ENCODE results near the gene USP53. TPM values are rescaled to one million over a fixed set of nuclear protein-coding genes. Genes with fewer than 3 reads are reported as not detected.

Gene USP53
- total RNA-seq, 2 donors from 2014 or later = 33.9 to 41.8 TPM

DNA sequence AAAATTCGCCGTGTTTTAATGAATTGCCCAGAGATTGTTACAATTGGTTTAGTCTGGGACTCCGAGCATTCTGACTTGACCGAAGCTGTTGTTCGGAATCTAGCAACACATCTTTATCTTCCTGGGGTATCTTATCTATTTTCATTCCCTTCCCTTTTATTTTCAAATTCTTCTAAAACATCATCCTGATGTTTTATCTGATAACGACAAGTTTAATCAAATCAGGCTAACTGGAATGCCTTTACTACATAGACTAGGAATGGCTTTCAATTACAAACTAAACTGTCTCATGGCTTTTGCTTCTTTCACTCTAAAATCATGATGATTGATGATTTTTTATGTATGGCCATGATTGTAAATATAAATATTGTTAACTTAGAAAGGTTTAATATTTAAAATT lies 48.0 kb downstream of the USP53 start:
- no peak for DNase-seq (ENCODE audit: low spot score)
- no peak overlapping the region for H3K4me3 ChIP-seq
- H3K4me1 ChIP-seq (replicated peaks) = no peaks in the 10 kb centered on the region
- H3K36me3 ChIP-seq = no peaks in the 10 kb centered on the region
- H3K27ac ChIP-seq = no peak overlapping the region
- no peaks in the 10 kb centered on the region for H3K27me3 ChIP-seq (replicated peaks; ENCODE audit: insufficient read depth)
- TF ChIP-seq POLR2AphosphoS5 (IDR thresholded peaks at IDR 0.05) = no peak
- TF ChIP-seq, protein P1, sequence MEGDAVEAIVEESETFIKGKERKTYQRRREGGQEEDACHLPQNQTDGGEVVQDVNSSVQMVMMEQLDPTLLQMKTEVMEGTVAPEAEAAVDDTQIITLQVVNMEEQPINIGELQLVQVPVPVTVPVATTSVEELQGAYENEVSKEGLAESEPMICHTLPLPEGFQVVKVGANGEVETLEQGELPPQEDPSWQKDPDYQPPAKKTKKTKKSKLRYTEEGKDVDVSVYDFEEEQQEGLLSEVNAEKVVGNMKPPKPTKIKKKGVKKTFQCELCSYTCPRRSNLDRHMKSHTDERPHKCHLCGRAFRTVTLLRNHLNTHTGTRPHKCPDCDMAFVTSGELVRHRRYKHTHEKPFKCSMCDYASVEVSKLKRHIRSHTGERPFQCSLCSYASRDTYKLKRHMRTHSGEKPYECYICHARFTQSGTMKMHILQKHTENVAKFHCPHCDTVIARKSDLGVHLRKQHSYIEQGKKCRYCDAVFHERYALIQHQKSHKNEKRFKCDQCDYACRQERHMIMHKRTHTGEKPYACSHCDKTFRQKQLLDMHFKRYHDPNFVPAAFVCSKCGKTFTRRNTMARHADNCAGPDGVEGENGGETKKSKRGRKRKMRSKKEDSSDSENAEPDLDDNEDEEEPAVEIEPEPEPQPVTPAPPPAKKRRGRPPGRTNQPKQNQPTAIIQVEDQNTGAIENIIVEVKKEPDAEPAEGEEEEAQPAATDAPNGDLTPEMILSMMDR (IDR thresholded peaks at IDR 0.05) = no peak
- no peak for TF ChIP-seq POLR2A (IDR thresholded peaks at IDR 0.05)
- intact Hi-C loops (cut with DNase I) = no loop called here
- 96% methylated on average over 6 of the region's 6 CpGs for WGBS
- H3K9me3 ChIP-seq = no peaks in the 10 kb centered on the region

DNA sequence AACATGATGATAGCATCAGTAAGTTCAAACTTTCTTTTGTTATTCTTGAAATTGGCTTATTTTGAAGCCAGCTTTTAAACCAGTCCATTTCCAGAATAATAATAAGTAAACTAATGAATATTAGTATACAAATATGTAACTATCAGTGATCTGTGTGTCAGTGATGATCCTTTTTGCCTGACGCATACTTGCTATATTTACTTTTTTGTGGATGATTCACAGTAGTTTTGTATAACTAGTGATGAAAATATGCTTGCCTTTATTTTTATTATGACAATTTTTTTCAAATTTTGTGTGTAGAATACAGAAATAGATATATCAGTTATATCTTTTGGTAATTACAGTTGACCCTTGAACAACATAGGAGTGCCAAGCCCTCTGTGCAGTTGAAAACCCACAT lies 49.5 kb downstream of the USP53 start:
- Histone ChIP-seq H3K27me3 (replicated peaks; ENCODE audit: insufficient read depth) (no peaks in the 10 kb centered on the region), H3K4me3 (no peak overlapping the region), H3K4me1 (replicated peaks) (no peaks in the 10 kb centered on the region), H3K27ac (no peak overlapping the region), H3K36me3 (no peaks in the 10 kb centered on the region), H3K9me3 (no peaks in the 10 kb centered on the region)
- no peak for TF ChIP-seq POLR2AphosphoS5 (IDR thresholded peaks at IDR 0.05)
- TF ChIP-seq POLR2A (IDR thresholded peaks at IDR 0.05) = no peak
- TF ChIP-seq, protein P1 (IDR thresholded peaks at IDR 0.05) = no peak
- WGBS = 98% methylated on average over 1 of the region's 1 CpG
- no peak for DNase-seq (ENCODE audit: low spot score)
- intact Hi-C loops (cut with DNase I) = no loop called here

DNA sequence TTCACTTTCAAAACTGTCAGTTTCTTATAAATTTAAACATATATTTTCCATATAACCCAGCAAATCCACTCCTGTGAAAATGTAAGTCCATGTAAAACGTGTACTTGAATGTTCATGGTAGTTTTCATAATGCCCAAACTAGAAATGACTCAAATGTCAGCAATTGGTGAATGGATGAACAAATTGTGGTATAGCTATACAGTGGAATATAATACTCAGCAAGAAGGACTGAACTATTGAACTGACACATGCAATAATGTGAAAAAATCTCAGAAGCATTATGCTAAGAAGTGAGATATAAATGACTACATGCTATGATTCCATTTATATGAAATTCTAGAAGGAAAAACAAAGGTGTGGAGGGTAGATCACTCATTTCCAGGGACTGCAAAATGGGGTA lies 52.2 kb downstream of the USP53 start:
- Histone ChIP-seq H3K27me3 (replicated peaks; ENCODE audit: insufficient read depth) (no peaks in the 10 kb centered on the region), H3K9me3 (no peaks in the 10 kb centered on the region), H3K4me3 (no peak overlapping the region), H3K4me1 (replicated peaks) (no peaks in the 10 kb centered on the region), H3K27ac (no peak overlapping the region), H3K36me3 (no peaks in the 10 kb centered on the region)
- DNase-seq (ENCODE audit: low spot score) = no peak
- intact Hi-C loops (cut with DNase I) = no loop called here
- WGBS = 95% methylated on average over 1 of the region's 1 CpG
- TF ChIP-seq, protein P1 (IDR thresholded peaks at IDR 0.05) = no peak
- no peak for TF ChIP-seq POLR2A (IDR thresholded peaks at IDR 0.05)
- no peak for TF ChIP-seq POLR2AphosphoS5 (IDR thresholded peaks at IDR 0.05)

DNA sequence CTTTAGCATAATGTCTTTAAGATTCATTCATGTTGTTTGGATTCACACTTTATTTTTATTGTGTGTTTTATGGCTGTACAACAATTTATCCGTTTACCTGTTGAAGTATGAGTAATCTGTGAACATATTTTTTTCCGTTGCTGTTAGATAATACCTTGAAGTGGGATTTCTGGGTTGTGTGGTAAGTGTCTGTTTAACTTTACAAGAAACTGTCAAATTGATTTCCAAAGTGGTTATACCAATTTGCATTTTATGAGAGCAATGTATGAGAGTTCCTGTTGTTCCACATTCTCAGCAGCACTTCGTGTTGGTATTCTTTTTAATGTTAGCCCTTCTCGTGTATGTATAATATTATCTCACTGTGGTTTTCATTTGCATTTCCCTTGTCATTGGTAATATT lies 53.6 kb downstream of the USP53 start:
- H3K36me3 ChIP-seq = no peaks in the 10 kb centered on the region
- H3K4me3 ChIP-seq = no peak overlapping the region
- TF ChIP-seq, protein P1 (IDR thresholded peaks at IDR 0.05) = no peak
- TF ChIP-seq POLR2A (IDR thresholded peaks at IDR 0.05) (no peak), POLR2AphosphoS5 (IDR thresholded peaks at IDR 0.05) (no peak)
- WGBS = 79% methylated on average over 4 of the region's 4 CpGs
- no peaks in the 10 kb centered on the region for H3K4me1 ChIP-seq (replicated peaks)
- no peaks in the 10 kb centered on the region for H3K27me3 ChIP-seq (replicated peaks; ENCODE audit: insufficient read depth)
- intact Hi-C loops (cut with DNase I) = no loop called here
- no peak for DNase-seq (ENCODE audit: low spot score)
- no peak overlapping the region for H3K27ac ChIP-seq
- no peaks in the 10 kb centered on the region for H3K9me3 ChIP-seq

DNA sequence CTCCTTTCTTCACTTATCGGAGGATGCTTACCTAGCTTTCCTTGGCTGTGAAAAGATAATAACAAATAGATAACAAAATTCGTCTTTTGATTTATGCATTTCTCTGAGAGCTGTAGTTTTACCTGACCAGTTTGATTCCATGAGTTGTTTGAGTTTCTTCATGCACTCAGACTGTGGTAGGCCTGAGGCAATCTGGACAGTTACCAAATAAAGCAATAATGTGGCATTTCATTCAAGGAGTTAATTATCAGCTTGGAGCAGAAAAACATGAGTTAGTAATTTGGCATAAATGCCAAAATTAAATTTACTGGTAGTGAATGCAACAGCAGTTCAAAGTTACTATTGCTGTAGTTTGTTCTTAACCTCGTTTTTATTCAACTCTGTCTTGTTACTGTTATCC lies 56.0 kb downstream of the USP53 start:
- TF ChIP-seq POLR2AphosphoS5 (IDR thresholded peaks at IDR 0.05) (no peak), POLR2A (IDR thresholded peaks at IDR 0.05) (no peak)
- TF ChIP-seq, protein P1 (IDR thresholded peaks at IDR 0.05) = no peak
- Histone ChIP-seq H3K27me3 (replicated peaks; ENCODE audit: insufficient read depth) (no peaks in the 10 kb centered on the region), H3K9me3 (no peaks in the 10 kb centered on the region), H3K4me1 (replicated peaks) (no peaks in the 10 kb centered on the region), H3K36me3 (no peaks in the 10 kb centered on the region), H3K4me3 (no peak overlapping the region), H3K27ac (no peak overlapping the region)
- 53% methylated on average over 3 of the region's 3 CpGs for WGBS
- no peak for DNase-seq (ENCODE audit: low spot score)
- intact Hi-C loops (cut with DNase I) = no loop called here
